Renal cortex interstitium (tissue), 11 donors: ENCODE results near the gene ALPP. TPM values are rescaled to one million over a fixed set of nuclear protein-coding genes. Genes with fewer than 3 reads are reported as not detected.
"Not testable (repeated sequence)": the region's sequence is repeated elsewhere in the genome, so short reads cannot be mapped to it uniquely, and the experiment has no call there.

ENCODE experiments used
- DNase-seq, 11 donors: peaks; one replicate each; pipeline ENCODE4 v3.0.0-alpha.2; 2013; ENCODE audit warnings: low read depth in 9 of 11, low spot score in 4 of 11; ENCODE audit errors: extremely low read depth in 1 of 11
- polyA plus RNA-seq, 3 donors: library from polyadenylated mRNA; unstranded; fragments of 120-200 nt; gene quantifications; one replicate each; pipeline ENCODE4 v1.2.1, GENCODE V29; 2013; ENCODE audit not compliant: insufficient read length in 3 of 3

Gene ALPP
- polyA plus RNA-seq, 3 donors, result not detected

DNA sequence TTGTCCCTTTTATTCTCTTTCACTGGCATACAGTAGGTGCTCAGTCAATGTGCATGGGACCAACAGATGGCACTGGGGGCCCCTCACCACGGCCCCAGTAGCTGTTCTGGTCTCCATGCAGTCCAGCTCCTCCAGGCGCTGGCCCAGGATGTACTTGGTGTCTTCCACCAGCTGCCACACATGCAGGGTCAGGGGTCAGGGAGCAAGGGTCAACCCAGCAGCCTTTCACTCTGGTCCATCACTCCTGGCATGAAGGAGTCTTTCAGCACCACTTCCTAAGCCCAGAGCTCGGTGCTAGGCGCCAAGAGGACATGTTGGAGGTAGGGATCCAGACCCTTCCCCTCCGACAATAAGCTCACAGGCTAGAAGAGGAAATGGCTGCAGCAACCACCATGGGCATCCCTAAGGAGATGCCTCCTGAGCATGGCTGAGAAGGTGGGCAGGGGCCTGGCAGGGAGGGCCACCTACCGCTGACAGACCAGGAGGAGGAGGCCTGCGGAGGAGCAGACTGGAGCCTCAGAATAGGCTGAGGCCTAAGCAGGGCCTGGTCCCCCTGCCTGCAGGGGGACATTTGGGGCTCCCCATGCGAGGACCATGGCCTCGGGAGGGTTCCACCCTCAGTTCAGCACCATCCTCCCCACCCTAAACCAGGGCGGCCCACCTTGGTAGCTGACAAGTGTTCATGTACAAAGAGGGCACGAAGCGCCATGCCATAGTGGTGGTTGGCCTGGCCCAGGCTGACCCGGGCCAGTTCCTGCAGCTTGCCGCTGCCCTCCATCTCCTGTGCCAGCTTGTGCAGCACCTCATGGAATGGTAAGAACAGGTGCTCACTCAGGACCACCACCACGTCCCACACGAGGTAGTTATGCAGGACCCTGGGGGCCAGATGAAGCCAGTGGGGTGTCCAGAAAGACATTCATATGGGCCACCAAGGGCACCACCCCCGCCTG, 38.2 kb downstream of the ALPP start:
- DNase-seq, result no peak

DNA sequence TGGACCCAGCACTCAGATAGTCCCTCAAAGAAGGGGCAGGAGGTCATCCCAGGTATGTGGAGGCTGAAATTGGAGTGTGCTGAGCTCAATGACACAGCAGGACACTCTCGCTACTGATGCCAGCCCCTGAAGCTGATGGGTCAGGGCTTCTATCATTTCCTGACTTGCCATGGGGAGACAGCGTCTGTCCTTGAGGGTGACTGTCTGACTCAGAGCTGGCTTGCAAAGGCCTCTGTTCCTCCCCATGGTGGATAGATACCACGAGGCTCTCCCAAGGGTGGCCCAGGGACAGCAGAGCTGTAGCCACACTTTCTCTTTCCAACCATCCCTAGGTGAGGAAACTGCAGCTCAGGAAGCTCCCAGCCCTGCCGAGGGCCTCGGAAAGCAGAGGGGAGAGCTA, 38.9 kb downstream of the ALPP start:
- no peak for DNase-seq

DNA sequence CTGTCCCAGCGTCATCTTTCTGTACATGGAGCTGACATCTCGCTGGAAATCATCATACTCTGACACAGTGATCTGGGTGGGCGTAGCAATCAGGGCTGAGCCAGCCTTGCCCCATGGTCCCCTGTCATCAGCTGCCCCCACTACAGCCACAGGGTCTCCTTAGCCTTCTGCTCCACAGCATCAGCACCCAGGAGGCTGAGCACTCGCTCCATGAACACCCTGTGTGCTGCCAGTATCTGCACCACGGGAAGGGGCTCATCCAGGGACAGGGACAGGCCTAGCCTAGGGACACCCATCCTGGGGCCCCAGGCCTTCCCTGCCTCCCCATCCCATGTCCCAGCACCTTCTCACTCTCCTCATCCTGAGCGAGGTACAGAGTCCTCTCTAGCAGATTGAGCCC, 39.5 kb downstream of the ALPP start:
- no peak for DNase-seq

DNA sequence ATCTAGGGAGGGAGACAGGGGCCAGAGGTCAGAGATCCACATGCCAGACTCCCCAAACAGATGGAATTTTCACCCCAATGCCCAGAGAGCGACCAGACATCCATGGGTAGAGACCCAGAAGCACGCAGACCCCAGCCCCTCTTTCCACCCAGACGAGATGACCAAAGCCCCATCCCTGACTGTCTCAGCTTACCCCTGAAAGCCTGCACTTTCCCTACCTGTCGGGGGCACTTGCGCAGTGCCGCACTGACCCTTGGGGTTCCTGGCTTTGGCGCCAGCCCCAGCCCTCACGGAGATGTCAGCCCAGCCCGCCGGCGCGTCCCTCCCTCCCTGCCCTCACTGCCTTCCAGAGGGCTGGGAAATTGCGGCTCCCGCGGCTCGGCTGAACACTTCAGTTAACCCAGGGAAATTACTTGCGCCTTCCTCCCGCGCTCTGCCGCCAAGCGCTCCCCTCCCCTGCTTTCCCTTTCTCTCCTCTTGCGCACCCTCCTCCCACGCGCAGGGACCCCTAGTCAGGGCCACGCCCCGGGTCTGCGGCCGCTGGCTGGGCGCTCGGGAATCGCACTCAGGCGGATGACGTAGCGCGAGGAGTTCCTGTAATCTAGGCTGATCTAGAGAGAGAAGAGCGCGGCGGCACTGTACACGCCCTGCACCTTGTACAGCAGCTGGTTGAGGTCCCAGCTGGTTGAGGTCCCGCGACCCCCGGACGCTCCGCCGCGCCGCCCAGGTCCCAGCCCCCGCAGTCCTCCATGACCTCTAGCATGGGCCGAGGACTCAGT, 40.1 kb downstream of the ALPP start:
- DNase-seq, result peak in 3 of 11 donors; percentile 24 to 50 (median 33)

DNA sequence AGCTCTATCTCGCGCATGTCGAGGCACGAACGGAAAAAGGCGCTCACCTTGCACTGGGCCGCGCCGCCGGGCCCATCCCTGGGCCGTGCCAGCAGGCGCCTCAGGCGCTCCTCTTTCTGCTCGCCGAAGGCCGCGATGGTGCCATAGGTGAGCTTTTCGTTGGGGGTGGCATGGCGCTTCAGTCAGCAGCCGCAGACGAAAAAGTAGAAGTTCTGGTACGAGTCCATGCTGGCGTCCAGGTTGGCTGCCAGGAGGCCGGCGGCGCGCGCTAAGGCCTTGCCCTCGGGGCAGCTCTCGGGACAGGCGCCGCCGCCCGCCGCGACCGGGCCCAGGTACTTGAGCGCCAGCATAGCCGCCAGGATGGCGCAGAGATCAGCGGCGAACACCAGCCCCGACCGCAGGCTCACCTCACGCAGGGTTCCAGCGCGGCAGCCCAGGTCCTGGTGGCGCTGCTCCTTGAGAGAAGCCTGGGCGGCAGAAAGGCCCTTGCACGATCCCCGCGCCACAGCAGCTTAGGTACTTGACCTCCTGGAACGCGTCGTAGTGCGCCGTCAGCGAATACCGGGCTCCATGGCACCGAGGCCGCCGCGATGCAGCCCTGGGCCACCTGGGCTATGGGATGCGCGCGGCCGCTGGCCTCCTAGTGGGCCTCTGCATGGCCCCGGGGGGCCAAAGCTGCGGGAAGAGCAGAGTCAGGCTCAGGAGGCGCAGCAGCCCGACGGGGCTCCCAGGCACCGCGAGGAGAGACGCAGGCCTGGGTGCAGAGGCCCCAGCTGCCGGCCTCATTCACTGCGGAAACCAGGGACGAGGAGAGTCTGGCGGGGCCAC, 40.9 kb downstream of the ALPP start:
- no peak for DNase-seq

DNA sequence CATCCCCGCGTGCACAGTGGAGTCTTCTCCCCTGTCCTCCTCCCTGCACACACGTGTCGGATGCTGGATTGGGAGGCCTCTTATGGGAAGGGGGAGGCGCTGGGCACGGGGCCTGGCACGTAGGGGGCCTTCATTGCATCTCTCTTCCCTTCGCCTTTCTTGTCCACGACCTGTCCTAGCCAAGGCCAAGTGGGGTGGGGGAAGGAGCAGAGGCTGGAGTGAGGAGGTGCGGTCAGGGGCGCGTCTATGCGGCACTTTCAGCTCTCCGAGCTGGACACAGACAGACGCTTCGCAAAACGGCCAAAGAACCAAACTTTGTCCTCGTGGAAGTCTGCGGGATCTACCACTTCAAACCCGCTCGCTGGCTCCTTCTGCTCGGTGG, 41.5 kb downstream of the ALPP start:
- no peak for DNase-seq

DNA sequence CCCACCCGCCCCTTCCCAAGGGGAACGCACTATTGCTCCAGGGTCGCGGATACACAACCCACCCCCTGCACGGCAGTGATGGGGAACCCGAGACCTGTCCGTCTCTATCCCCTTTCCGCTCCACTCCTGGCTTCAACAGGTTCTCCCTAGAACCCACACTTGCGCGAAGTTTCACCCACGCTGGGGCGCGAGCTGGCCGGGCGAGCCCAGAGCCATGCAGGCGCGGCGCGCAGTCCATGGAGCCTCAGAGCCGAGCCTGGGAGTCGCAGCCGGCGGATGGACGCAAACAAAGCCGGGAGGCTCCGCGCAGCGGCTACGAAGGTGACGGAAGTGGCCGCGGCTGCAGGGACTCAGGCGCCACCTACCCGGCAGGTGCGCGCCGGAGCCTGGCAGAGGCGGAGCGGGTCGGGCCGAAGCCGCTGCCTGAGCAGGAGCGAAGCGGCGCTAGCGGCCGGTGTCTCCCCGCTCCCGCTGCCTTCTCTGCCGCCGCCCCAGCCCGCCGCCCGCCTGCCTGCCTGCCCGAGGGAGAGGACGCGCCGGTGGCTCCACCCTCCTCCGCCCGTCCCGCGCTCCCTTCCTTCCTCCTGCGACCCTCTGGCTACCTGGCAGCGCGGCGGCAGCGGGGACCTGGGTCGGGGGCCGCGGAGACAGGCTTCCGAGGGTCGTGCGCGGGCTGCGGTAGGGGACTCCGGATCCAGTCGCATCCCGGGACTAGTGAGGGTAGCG, 42.1 kb downstream of the ALPP start:
- DNase-seq, result peak in 2 of 11 donors; percentile 29 to 36

DNA sequence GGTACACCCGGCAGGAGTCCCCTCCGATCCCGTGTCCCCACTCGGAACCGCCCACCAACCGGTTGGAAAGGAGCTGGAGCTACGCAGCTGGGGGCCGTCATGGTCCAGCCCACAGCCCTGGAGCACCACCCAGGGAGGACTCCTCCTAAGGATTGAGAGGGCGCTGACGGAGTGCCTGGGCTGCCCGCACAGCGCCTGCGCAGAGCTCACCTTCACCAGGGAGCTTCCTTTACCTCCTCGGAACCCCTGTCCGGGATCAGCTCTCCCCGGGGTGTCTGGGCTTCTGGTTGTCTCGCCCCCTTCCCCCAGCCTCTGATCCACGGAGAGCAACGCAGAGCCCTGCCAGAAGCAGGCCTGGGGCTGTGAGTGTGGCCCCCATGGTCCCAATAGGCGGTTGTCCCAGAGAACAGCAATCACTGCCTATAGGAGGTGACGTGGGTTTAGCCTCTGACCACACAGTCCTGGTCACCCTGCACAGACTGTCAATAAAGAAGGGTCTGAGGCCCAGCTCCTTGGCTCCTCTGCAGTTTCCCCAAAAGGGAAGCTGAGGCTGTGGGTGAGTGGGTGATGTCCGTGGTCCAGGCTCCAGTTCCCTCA, 42.7 kb downstream of the ALPP start:
- peak in 2 of 11 donors; percentile 32 to 33 for DNase-seq

DNA sequence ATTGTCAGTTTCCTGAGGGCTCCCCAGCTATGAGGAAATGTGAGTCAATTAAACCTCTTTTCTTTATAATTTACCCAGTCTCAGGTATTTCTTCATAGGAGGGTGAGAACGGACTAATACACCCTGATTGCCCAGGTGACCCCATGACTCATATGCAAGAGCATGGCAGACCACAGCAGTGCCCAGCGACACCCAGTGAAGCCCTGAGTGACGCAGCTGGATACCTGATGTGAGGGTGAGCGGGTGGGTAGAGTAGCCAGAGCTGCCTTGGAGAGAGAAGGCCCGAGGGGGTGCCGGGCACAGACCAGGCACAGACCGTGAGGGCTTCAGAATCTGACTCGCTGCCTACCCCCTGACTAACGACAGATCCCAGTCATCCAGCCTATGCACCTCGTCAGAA, 43.5 kb downstream of the ALPP start:
- no peak for DNase-seq

DNA sequence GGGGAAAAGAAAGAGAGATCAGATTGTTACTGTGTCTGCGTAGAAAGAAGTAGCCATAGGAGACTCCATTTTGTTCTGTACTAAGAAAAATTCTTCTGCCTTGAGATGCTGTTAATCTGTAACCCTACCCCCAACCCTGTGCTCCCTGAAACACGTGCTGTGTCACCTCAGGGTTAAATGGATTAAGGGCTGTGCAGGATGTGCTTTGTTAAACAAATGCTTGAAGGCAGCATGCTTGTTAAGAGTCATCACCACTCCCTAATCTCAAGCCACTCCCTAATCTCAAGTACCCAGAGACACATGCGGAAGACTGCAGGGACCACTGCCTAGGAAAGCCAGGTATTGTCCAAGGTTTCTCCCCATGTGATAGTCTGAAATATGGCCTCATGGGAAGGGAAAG, 44.4 kb downstream of the ALPP start:
- DNase-seq, result not testable (repeated sequence)

DNA sequence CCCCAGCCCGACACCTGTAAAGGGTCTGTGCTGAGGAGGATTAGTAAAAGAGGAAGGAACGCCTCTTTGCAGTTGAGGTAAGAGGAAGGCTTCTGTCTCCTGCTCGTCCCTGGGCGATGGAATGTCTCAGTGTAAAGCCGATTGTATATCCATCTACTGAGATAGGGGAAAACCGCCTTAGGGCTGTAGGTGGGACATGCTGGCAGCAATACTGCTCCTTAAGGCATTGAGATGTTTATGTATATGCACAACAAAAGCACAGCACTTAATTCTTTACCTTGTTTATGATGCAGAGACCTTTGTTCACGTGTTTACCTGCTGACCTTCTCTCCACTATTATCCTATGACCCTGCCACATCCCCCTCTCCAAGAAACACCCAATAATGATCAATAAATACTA, 44.9 kb downstream of the ALPP start:
- not testable (repeated sequence) for DNase-seq

DNA sequence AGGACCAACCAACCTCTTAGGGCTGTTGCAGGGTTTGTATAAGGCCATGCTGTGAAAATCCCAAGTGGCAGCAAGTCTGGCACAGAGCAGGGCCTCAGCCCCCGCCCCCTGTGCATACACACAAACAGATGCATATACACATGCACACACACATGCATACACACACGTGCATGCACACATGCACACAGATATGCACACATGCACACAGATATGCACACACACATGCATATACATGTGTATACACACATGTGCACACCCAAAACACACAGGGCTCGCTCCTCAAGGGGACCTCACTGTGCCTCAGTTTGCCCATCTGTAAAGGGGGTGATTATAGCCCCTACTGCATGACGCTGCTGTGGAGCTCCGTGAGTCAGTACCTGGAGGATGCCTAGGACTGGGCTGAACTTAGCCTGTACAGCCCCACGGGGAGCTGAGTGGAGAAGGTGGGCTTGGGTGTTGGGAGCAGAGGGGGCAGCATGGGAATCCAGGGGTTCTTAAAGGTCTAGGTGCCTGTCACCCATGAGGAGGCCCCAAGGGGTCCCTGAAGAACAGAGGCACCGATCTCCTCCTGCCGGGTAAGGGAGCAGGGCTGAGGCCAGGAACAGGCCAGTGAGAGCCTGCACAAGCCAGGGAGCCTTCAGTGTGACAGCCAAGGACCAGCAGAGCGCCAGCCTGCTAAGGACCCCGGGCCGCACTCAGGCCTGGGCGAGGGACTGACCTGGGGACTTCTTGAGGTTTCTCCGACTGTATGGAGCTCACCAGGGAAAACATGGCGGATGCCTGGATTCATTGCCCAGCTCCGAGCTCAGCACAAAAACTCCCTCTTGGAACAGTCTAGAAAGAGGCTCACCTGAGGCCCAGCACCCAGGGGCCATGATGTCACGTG, 53.4 kb downstream of the ALPP start:
- no peak for DNase-seq

Other genes starting within 250 kb of the ALPP start
- not detected for gene ALPG, start 28.1 kb downstream of the ALPP start, polyA plus RNA-seq
- under 1 TPM in 2 of 3 donors, not detected in 1; 0.06 to 0.07 TPM for gene ALPI, start 77.4 kb downstream of the ALPP start, polyA plus RNA-seq
- gene ECEL1, start 109.1 kb downstream of the ALPP start, polyA plus RNA-seq, result 10 to 100 TPM; 13.8 to 27.8 (median 21.4) TPM
- gene PRSS56, start 141.6 kb downstream of the ALPP start, polyA plus RNA-seq, result under 1 TPM in 2 of 3 donors, not detected in 1; 0.09 to 0.83 TPM
- 1 to 10 TPM in 1 of 3 donors, under 1 TPM in 2; 0.85 to 1.1 (median 0.87) TPM for gene CHRND, start 147.4 kb downstream of the ALPP start, polyA plus RNA-seq
- 1 to 10 TPM; 1.1 to 1.6 (median 1.2) TPM for gene CHRNG, start 160.9 kb downstream of the ALPP start, polyA plus RNA-seq
- 10 to 100 TPM; 11.9 to 15.2 (median 14.3) TPM for gene TIGD1, start 171.8 kb downstream of the ALPP start, polyA plus RNA-seq
- 100 to 1,000 TPM; 109 to 122 (median 121) TPM for gene EIF4E2, start 171.9 kb downstream of the ALPP start, polyA plus RNA-seq